Measurements from ENCODE around the gene HPSE2.

- TF ChIP-seq, protein P1, sequence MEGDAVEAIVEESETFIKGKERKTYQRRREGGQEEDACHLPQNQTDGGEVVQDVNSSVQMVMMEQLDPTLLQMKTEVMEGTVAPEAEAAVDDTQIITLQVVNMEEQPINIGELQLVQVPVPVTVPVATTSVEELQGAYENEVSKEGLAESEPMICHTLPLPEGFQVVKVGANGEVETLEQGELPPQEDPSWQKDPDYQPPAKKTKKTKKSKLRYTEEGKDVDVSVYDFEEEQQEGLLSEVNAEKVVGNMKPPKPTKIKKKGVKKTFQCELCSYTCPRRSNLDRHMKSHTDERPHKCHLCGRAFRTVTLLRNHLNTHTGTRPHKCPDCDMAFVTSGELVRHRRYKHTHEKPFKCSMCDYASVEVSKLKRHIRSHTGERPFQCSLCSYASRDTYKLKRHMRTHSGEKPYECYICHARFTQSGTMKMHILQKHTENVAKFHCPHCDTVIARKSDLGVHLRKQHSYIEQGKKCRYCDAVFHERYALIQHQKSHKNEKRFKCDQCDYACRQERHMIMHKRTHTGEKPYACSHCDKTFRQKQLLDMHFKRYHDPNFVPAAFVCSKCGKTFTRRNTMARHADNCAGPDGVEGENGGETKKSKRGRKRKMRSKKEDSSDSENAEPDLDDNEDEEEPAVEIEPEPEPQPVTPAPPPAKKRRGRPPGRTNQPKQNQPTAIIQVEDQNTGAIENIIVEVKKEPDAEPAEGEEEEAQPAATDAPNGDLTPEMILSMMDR (IDR thresholded peaks at IDR 0.05) = no peak
- TF ChIP-seq POLR2A (IDR thresholded peaks at IDR 0.05) = no peak
- TF ChIP-seq POLR2AphosphoS5 (IDR thresholded peaks at IDR 0.05) = no peak
Observed at GRCh38 chr10:98953251-98953650, 282.4 kb downstream of the HPSE2 start.
